Kidney tubule cell (primary cell): ENCODE data around the gene CFAP74.
"Not testable (repeated sequence)": the region's sequence is repeated elsewhere in the genome, so short reads cannot be mapped to it uniquely, and the experiment has no call there.

Experiments used
- DNase-seq: peaks from one replicate; pipeline ENCODE4 v3.0.0-alpha.2; 2018; ENCODE audit warnings: low spot score

CFAP74 gene

DNA sequence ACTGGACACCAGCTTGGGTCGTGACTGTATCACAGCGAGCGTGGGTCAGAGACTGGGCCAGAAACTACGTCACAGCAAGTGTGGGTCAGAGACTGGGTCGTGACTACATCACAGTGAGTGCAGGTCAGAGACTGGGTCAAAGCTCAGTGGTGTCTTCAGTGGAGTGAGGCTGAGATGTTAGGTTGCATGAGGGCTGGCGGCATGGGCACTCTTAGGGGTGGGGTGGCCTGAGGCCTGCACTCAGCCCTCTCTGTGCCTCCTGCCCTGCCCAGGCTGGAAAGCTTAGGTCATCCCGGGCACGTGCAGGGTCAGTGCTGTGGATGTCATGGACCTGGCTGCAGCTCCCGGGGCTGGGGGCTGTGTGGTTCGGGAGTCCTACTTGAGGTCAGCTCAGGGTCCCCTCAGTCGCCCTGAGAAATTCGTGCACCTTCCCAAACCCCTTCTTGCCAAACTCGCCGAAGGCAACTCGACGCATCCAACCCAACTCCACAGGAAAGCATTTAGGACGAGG lies 19.0 kb downstream of the CFAP74 start:
- DNase-seq, result no peak

DNA sequence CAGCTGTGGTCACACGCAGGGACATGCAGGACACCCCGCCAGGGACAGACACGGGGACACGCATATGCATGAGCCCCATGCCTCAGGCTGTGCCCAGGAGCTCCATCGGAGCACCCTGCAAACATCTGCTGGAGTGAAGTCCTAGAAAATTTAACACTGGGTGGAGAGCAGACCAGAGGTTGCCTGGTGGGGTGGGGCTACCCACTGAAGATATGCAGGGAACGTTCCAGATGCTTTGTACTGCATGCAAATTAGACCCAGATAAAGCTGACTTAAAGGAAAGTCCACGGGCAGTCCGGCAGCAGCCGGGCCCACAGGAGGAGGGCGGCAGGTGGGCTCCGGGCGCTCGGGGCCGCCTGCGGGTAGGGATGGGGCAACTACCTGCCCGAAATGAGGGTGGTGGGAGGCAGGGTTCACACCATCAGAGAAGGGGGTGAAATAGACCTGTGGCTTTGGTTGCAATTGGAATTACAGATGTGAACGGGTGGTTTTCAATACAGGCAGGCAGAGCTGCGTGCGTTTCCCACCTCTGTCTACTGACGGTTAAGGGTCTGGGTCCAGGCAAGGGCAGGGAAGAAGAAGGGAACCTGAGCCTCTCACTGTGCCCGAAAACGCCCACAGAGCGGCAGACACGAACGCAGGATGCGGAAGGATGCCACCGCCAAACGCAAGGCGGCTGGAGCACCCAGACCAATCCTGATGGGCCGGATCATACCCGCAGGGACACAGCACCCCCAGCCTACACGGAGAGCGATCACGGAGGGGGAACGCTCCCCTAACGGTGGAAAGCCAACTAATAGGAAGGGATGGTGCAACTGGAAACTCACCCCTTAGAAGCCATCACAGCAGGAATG lies 21.0 kb downstream of the CFAP74 start:
- no peak for DNase-seq

DNA sequence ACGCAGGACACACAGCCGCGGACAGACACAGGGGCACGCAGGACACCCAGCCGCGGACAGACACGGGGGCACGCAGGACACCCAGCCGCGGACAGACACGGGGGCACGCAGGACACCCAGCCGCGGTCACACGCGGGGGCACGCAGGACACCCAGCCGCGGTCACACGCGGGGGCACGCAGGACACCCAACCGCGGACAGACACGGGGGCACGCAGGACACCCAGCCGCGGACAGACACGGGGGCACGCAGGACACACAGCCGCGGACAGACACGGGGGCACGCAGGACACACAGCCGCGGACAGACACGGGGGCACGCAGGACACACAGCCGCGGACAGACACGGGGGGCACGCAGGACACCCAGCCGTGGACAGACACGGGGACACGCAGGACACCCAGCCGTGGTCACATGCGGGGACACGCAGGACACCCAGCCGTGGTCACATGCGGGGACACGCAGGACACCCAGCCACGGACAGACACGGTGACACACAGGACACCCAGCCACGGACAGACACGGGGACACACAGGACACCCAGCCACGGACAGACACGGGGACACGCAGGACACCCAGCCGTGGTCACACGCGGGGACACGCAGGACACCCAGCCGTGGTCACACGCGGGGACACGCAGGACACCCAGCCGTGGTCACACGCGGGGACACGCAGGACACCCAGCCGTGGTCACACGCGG lies 21.8 kb downstream of the CFAP74 start:
- not testable (repeated sequence) for DNase-seq

DNA sequence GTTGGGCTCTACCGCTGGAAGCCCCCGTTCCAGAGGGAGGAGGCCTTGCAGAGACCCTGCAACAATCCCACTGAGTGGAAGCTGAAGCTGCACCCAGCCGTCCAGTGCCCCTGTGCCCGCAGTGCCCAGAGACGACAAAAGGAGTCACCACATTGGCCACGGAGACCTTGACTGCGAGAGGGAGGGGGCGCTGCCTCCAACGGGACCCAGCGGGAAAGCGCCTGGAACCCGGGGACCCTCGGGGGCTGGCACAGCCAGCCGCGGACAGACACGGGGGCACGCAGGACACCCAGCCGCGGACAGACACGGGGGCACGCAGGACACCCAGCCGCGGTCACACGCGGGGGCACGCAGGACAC lies 22.5 kb downstream of the CFAP74 start:
- no peak for DNase-seq

DNA sequence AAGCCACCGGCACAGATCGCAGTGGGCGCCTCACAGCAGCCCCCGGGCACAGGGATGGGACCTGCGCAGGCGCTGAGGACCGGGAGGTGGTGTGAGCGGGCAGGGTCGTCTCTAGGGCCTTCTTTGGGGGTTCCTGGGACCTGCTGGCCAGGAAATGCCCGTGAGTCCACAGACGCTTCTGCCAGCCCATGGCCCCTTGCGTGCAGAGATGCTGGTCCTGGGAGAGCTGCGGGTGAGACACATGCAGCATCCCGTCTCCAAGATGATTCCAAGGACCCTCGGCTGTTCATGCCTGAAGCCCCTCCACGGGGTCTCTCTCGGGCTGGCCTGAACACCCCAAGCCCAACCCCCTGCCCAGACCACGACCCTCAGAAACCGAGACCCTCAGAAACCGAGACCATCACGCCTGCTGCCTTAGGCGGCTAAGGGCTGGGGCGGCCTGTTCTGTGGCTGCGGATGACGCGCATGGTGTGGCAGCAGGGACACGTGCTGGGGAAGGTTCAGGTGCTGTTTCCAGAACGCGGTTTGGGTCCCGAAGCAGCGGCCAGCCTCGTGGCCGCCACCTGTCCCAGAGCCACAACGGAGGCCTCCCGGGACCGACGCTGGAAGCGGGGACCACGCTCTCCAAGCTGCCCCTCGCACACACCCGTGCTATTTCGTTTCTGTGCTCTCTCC lies 23.0 kb downstream of the CFAP74 start:
- no peak for DNase-seq

DNA sequence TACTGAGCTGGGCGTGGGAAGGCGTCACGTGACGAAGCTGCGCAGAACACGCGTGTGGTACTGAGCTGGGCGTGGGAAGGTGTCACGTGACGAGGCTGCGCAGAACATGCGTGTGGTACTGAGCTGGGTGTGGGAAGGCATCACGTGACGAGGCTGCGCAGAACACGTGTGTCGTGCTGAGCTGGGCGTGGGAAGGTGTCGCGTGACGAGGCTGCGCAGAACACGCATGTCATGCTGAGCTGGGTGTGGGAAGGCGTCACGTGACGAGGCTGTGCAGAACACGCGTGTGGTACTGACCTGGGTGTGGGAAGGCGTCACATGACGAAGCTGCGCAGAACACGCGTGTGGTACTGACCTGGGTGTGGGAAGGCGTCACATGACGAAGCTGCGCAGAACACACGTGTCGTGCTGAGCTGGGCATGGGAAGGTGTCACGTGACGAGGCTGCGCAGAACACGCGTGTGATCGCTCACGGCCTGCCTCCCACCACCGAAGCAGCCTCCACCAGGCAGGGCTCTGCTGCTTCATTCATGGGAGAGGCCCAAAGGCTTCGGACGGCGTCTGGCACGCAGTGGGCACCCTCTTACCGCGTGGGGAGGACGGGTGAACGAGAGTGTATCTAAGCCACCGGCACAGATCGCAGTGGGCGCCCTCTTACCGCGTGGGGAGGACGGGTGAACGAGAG lies 24.0 kb downstream of the CFAP74 start:
- no peak for DNase-seq

DNA sequence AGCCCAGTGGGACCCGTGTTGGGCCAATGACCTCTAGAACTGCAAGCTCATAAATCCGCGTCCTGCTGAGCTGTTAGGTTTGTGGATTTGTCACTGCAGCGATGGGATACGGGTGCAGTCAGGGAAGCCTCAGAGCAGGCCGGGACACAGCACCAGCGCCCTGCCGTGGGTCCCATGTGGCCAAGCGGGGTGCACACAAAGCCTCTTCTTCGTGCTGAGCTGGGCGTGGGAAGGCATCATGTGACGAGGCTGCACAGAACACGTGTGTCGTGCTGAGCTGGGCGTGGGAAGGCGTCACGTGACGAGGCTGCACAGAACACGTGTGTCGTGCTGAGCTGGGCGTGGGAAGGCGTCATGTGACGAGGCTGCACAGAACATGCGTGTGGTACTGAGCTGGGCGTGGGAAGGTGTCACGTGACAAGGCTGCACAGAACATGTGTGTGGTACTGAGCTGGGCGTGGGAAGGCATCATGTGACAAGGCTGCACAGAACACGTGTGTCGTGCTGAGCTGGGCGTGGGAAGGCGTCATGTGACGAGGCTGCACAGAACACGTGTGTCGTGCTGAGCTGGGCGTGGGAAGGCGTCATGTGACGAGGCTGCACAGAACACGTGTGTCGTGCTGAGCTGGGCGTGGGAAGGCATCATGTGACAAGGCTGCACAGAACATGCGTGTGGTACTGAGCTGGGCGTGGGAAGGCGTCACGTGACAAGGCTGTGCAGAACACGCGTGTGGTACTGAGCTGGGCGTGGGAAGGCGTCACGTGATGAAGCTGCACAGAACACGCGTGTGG lies 24.7 kb downstream of the CFAP74 start:
- not testable (repeated sequence) for DNase-seq

DNA sequence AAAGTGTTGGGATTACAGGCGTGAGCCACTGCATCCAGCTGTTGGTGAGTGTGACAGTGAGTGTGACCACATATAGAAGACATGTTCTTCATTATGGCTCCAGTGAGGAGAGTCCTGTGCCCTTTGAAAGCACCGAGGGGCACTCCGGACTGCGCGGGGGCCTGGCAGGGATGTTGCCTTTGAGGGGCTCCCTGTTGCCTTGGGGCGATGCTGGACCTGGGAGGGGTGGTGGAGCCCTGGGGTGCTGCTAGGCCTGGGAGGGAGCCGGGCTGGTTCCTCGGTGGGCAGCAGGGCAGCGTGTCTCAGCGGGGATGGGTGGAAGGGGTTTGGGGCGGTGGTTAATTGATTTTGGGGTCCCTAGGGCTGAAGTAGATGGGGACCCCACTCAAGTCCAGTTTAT lies 25.5 kb downstream of the CFAP74 start:
- DNase-seq, result no peak

DNA sequence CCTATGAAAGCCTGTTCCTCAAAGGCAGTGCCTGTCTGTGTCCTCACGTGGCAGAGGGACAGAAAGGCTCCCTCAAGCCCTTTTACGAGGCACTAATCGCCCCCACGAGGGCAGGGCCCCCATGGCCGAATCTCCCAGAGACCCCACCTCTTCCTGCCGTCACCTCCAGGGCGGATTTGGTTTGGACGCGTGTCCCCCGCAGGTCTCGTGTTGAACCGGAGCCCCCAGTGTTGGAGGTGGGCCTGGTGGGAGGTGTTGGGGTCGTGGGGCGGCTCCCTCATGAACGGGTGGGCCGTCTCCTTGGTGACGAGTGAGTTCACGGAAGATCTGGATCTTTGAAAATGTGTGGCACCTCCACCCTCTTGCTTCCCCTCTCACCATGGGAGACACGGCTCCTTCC lies 27.6 kb downstream of the CFAP74 start:
- no peak for DNase-seq

DNA sequence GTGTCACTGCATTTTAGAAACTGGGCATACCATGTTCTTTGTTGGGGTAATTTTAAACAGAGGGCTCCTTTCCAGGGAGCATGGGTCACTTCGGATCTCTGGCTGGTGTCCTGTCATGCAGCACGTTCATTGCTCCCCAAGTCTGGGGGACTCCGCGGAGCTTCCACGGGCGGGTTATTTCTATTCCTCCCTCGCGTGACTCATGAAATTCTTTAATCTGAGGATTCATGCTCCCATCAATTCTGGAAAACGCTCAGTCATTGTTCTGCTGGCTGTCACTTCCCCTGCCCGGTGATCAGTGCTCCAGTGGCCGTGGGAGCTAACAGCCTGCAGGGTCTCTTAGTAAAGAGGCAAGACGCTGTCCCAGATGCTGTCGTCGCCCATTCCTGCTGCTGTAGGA lies 28.1 kb downstream of the CFAP74 start:
- DNase-seq, result no peak

DNA sequence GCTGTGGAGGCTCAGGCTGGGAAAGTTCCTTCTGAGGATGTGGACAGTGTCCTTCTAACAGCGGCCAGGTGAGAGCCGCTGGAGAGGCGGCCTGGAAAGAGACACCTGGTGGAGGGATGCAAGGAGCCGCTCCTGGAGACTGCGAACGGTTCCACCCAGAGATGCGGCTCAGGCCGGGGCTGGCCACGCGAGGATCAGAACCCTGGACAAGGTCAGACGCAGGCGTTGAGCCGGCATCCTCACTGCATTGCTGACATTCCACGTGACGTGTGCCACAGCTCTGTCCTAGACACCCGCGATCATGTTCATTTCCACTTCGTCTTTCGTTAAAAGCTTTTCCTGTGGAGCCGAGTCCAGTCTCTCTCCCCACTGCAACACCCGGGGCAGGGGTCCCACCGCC lies 28.8 kb downstream of the CFAP74 start:
- no peak for DNase-seq

DNA sequence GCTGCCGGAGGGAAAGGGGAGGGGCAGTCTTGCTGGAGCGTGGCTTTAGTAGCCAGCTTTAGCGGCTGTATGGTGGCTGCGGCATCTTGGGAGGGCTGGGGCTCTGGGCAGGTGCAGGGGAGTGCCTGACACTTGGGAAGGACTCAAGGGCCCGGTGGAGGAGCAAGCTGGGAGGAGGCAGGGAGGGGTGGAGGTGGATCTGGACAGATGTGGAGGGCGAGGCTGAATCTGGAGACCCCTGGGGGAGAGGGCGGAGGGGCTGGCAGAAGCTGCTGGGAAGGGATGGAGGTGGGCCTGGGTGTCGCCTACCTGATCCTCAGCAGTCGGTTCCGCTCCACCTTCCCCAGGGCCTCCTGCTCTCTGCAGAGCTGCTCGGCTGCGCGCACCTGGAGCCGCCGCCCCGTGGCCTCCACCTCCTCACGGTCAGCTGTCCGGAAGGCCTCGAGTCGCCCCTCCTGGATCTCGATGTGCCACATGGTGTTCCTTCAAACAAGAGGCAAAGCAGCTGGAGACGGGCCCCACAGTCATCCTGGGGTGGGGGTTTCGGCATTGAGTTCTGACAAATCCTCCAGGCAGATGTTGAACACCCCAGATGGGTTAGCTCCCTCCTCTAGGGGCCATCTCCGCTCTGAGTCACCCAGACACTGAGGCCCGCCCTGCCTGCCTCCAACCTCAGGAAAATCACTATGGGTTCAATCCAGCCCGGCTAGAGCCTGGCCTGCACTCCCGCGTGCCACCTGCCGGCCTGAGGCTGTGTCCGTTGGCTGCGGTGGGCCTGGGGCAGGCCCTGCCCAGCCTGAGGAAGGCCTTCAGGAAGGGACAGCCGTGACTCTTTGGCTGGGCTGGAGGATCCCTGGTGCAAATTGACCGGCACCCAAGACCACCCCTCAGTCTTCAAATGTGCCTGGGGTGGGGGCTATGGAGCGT lies 29.6 kb downstream of the CFAP74 start:
- no peak for DNase-seq

DNA sequence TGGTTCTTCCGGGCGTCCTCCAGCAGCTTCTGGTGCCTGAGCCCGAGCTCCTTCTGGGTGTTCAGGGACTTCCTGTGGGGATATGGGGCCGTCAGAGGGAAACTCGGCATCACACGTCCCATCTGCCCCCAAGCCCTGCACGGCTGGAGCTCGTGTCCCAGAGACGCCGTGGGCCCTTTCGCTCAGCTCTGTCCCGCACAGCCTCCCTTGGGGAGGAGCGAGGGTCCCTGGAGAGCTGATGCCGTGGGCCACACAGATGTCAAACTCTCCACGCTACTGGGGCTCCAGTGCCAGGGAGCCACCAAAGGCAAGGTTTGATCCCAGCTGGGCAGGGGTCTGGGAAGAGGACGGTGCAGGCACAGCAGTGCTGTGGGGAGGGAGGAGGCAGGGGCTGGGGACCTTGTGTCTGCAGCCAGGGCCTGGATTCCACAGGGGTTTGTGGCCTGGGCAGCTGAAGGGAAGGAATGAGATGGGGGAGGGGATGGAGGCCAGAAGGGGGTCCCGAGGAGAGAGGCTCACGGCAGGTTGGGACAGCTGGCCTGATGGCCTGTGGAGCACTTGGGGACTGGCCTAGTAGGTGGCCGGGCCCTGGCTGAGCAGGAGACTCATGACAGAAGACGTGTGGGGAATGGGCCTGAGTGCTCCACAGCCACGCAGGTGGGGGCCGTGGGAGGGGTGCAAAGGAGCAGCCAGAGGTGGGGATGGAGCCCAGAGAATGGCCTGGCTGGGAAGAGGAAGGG lies 30.4 kb downstream of the CFAP74 start:
- no peak for DNase-seq

DNA sequence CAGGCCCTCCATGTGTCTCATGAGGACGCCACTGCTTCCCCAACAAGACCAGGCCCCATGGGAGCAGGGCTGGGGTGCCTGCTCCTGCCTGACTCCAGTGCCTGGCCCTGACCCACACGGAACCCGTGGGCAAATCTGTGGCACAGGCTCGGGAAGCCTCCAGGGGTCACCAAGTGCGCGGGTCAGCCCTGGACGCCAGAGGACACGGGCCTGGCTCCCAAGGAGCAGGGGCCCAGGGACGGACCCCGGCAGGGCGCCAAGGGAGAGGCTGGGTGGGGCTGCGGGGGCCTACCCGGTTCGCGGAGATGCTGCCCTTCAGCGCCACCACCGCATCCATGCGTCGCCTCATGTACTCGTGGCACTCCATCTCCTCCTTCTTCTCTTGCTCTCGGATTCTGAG lies 31.9 kb downstream of the CFAP74 start:
- DNase-seq, result no peak

DNA sequence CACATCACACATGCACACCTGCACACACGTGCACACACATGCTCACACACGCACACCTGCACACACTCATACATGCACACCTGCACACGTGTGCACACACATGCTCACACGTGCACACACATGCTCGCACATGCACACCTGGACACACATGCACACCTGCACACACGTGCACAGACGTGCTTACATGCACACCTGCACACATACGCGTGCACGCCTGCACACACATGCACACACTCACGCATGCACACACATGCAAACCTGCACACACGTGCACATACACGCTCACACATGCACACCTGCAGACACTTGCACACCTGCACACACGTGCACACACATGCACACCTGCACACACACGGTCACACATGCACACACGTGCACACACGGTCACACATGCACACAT lies 32.6 kb downstream of the CFAP74 start:
- DNase-seq, result no peak

DNA sequence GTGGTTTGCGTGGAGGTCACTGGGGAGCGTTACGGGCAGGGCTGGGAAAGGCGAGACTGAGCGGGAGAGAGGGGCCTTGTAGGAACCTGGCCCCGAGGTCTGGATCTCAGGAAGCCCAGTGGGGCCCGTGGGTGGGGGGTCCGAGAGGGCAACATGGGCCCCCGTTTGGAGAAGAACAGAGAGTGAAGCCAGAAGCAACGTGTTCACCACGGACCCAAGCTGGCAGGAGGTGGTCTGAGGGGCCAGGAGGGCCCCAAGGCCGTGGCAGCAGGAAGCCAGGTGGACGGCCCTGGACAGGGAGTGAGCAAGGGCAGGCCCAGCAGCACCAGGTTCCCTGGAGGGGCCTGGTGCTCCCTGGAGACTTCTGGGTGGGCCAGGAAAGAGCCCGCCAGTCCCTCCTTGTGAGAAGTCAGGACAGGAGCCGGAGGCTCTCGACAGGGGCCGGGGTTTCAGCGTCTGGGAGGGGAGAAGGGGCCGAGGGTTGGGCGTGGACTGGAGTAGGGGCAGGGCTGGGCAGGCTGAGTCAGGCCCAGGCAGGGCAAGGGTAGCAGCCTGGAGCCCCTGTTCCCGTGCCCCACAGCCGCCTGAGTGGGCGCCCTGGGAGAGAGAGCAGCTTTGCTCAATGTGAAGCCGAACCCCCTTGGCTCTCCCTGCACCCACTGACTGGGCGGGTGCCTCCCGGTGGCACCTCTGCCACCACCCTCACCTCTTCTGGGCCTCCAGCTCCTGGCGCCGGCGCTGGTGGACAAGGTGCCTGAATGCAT lies 33.5 kb downstream of the CFAP74 start:
- no peak for DNase-seq

DNA sequence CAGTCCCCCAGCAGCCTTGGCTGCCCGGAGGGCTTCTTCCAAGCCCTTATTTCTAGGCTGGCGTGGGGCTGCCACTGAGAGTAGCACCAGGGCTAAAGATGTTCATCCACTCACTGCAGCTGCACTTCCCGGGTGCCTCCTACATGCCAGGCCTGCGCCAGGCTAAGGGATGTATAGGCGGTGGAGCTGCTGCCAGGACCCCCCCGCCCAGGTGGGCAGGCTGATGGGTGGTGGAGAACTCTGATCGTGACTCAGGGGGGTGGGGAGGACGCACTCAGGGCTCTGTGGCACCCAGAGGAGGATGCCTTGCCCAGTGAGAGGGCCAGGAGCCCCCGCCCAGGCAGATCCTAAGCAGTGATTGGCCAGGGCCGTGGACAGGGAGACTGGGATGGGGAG lies 34.1 kb downstream of the CFAP74 start:
- DNase-seq, result no peak

DNA sequence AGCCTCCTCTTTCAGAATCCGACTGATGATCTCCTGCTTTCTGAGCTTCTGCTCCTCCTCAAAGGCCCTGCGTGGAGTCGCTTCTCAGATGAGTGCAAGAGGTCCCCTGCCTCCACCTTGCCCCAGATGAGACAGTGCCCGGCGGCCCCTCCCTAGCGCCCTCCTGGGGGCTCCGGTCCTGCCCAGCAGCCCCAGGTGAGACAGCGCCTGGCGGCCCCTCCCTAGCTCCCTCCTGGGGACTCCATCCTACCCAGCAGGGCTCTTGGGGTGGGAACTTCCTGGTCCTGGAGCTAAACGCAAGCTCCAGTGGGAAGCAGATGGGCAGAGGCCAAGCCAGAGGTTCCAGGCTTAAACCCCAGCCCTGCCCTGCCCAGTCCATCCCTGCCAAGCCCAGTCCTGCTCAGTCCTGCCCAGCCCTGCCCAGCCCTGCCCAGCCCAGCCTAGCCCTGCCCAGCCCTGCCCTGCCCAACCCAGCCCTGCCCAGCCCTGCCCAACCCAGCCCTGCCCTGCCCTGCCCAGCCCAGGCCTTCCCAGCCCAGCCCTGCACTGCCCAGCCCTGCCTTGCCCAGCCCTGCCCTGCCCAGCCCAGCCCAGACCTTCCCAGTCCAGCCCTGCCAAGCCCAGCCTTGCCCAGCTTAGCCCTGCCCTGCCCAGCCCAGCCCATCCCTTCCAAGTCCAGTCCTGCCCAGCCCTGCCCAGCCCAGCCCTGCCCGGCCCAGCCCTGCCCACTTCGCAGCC lies 34.6 kb downstream of the CFAP74 start:
- DNase-seq, result no peak
